Measurements from ENCODE around the gene RBM19.

Gene RBM19

GRCh38 chr12:114012744-114013431, 46.8 kb upstream of the RBM19 start:
- no peak for TF ChIP-seq EZH2phosphoT487 (IDR thresholded peaks at IDR 0.05; ENCODE audit: borderline replicate concordance, low read length)
- TF ChIP-seq, protein P1, sequence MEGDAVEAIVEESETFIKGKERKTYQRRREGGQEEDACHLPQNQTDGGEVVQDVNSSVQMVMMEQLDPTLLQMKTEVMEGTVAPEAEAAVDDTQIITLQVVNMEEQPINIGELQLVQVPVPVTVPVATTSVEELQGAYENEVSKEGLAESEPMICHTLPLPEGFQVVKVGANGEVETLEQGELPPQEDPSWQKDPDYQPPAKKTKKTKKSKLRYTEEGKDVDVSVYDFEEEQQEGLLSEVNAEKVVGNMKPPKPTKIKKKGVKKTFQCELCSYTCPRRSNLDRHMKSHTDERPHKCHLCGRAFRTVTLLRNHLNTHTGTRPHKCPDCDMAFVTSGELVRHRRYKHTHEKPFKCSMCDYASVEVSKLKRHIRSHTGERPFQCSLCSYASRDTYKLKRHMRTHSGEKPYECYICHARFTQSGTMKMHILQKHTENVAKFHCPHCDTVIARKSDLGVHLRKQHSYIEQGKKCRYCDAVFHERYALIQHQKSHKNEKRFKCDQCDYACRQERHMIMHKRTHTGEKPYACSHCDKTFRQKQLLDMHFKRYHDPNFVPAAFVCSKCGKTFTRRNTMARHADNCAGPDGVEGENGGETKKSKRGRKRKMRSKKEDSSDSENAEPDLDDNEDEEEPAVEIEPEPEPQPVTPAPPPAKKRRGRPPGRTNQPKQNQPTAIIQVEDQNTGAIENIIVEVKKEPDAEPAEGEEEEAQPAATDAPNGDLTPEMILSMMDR (IDR thresholded peaks at IDR 0.05; ENCODE audit: low read depth, low read length, poor library complexity, severe bottlenecking): no peak
- H3K9me2 ChIP-seq (replicated peaks; ENCODE audit: control insufficient read depth, low read length): no peaks in the 10 kb centered on the region
- no peaks in the 10 kb centered on the region for H3K79me2 ChIP-seq (ENCODE audit: control insufficient read depth, low read length)
- no peak overlapping the region for H3K4me3 ChIP-seq (ENCODE audit: low read length)
- no peaks in the 10 kb centered on the region; the same call in 1 of the 2 replicates for H3K9me3 ChIP-seq (ENCODE audit: control insufficient read depth, insufficient read depth, low read length)
- H3K36me3 ChIP-seq (ENCODE audit: control insufficient read depth, low read length): no peaks in the 10 kb centered on the region
- H3K4me2 ChIP-seq (ENCODE audit: low read length): no peak overlapping the region
- H3K4me1 ChIP-seq (ENCODE audit: control insufficient read depth, low read length): no peaks in the 10 kb centered on the region
- no peak overlapping the region for H3K27ac ChIP-seq (ENCODE audit: low read depth, low read length)
- no peaks in the 10 kb centered on the region for H4K20me1 ChIP-seq (ENCODE audit: control insufficient read depth, insufficient read depth, low read depth, low read length)
- peaks cover 5% of the 10 kb centered on the region for H3K27me3 ChIP-seq (ENCODE audit: control insufficient read depth, low read length)
- H3F3A ChIP-seq (ENCODE audit: control insufficient read depth, insufficient read depth): no peaks in the 10 kb centered on the region

- Histone ChIP-seq H4K20me1 (ENCODE audit: control insufficient read depth, insufficient read depth, low read depth, low read length) (no peaks in the 10 kb centered on the region), H3K27me3 (ENCODE audit: control insufficient read depth, low read length) (0 out of 2 replicates have a peak, but pooled peaks cover 2% of the 10 kb centered on the region), H3K4me2 (ENCODE audit: low read length) (no peak overlapping the region), H3K4me1 (ENCODE audit: control insufficient read depth, low read length) (no peaks in the 10 kb centered on the region), H3K9me2 (replicated peaks; ENCODE audit: control insufficient read depth, low read length) (no peaks in the 10 kb centered on the region), H3K4me3 (ENCODE audit: low read length) (no peak overlapping the region), H3F3A (ENCODE audit: control insufficient read depth, insufficient read depth) (no peaks in the 10 kb centered on the region), H3K79me2 (ENCODE audit: control insufficient read depth, low read length) (no peaks in the 10 kb centered on the region), H3K27ac (ENCODE audit: low read depth, low read length) (no peak overlapping the region), H3K9me3 (ENCODE audit: control insufficient read depth, insufficient read depth, low read length) (no peaks in the 10 kb centered on the region; the same call in 1 of the 2 replicates), H3K36me3 (ENCODE audit: control insufficient read depth, low read length) (no peaks in the 10 kb centered on the region)
- TF ChIP-seq EZH2phosphoT487 (IDR thresholded peaks at IDR 0.05; ENCODE audit: borderline replicate concordance, low read length): no peak
- TF ChIP-seq, protein P1 (IDR thresholded peaks at IDR 0.05; ENCODE audit: low read depth, low read length, poor library complexity, severe bottlenecking): no peak
Observed at GRCh38 chr12:114011711-114012110, 45.6 kb upstream of the RBM19 start.

DNA sequence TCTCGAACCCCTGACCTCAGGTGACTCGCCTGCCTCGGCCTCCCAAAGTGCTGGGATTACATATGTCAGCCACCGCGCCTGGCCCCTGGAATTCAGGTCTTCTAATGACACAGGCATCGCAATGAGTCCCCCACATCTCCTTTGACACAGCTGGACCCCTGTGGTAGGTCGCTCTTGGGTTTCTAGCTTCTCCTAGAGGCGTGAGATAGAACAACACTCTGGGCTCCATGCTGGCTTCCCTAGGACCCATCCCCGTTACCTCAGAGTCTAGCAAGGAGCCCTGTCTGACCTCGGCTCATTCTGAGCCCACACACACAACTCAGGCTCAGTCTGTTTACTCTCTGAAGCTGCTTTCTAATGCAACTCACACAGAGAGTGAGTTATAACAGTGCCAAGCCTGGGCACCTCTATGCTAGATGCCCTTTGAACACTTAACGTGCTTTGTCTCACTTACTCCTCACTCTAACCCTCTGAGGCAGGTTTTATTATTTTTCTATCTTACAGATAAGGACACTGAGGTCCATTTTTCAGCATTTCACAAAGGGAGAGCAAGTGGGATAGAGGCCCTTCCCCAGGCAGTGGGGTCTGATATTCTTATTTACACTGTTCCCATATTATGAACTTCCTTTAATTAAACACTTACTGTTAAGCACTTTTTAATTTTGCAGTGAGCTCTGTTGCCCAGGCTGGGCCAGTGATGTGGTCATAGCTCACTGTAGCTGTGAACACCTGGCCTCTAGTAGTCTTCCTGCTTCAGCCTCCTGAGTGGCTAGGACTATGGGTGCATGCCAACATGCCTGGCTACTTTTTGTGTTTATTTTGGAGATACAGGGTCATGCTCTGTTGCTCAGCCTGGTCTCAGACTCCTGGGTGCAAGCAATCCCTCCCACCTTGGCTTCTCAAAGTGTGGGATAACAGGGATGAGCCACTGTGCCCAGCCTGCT, 40.6 kb upstream of the RBM19 start:
- H3K4me2 ChIP-seq (ENCODE audit: low read length): no peak overlapping the region
- H3K4me1 ChIP-seq (ENCODE audit: control insufficient read depth, low read length): no peaks in the 10 kb centered on the region
- H3K9me2 ChIP-seq (replicated peaks; ENCODE audit: control insufficient read depth, low read length): no peaks in the 10 kb centered on the region
- no peaks in the 10 kb centered on the region for H3K79me2 ChIP-seq (ENCODE audit: control insufficient read depth, low read length)
- H3F3A ChIP-seq (ENCODE audit: control insufficient read depth, insufficient read depth): no peaks in the 10 kb centered on the region
- no peak for TF ChIP-seq EZH2phosphoT487 (IDR thresholded peaks at IDR 0.05; ENCODE audit: borderline replicate concordance, low read length)
- TF ChIP-seq, protein P1 (IDR thresholded peaks at IDR 0.05; ENCODE audit: low read depth, low read length, poor library complexity, severe bottlenecking): no peak
- no peaks in the 10 kb centered on the region for H4K20me1 ChIP-seq (ENCODE audit: control insufficient read depth, insufficient read depth, low read depth, low read length)
- H3K36me3 ChIP-seq (ENCODE audit: control insufficient read depth, low read length): no peaks in the 10 kb centered on the region
- no peak overlapping the region for H3K4me3 ChIP-seq (ENCODE audit: low read length)
- no peaks in the 10 kb centered on the region for H3K9me3 ChIP-seq (ENCODE audit: control insufficient read depth, insufficient read depth, low read length)
- H3K27me3 ChIP-seq (ENCODE audit: control insufficient read depth, low read length): 0 out of 2 replicates have a peak, but pooled peaks cover 2% of the 10 kb centered on the region
- no peak overlapping the region for H3K27ac ChIP-seq (ENCODE audit: low read depth, low read length)
